K562 (cell line): ENCODE data around the gene HOMEZ.

Experiments used
- CBX5 ChIP-seq: IDR thresholded peaks from 2 replicates; pipeline ENCODE4 v1.6.1; 2014; ENCODE audit warnings: low read depth, borderline replicate concordance
- PHF21A ChIP-seq: fragments of 450-650 bp; IDR thresholded peaks from 2 replicates; pipeline ENCODE4 v1.6.1; 2017; ENCODE audit warnings: low read depth, borderline replicate concordance
- RAD21 ChIP-seq, 2 experiments: fragments of 250-450 bp in 1 of 2; fragments of 450-650 bp in 1 of 2; sonication (Bioruptor Pico) in 1 of 2; formaldehyde crosslinking in 1 of 2; IDR thresholded peaks in 1 of 2; conservative IDR thresholded peaks in 1 of 2; 2 replicates each; pipeline versions ENCODE4 v1.4.0 to v1.8.0; 2020 to 2022; ENCODE audit warnings: mild to moderate bottlenecking in 2 of 2, moderate library complexity in 1 of 2
- ZBED1 ChIP-seq: IDR thresholded peaks from 2 replicates; pipeline ENCODE4 v1.6.1; 2014
- ZNF23 ChIP-seq: fragments of 250-450 bp; sonication (Bioruptor Pico); IDR thresholded peaks from 2 replicates; pipeline ENCODE4 v1.4.0; 2020; ENCODE audit warnings: mild to moderate bottlenecking
- TF ChIP-seq, protein P1 (sequence below): fragments of 250-450 bp; sonication (Bioruptor Pico); IDR thresholded peaks from 2 replicates; pipeline ENCODE4 v1.8.0; 2021; ENCODE audit warnings: borderline replicate concordance, mild to moderate bottlenecking, moderate library complexity; ENCODE audit not compliant: poor library complexity, severe bottlenecking
- TF ChIP-seq, protein P2 (sequence below), 3 experiments: IDR thresholded peaks in 2 of 3; conservative IDR thresholded peaks in 1 of 3; 2 replicates each; pipeline ENCODE4 v1.5.1; 2011 to 2012; ENCODE audit warnings: low read length in 3 of 3, mild to moderate bottlenecking in 3 of 3, control low read depth in 2 of 3, improper control_type of control experiment in 1 of 3, inconsistent platforms in 1 of 3, low read depth in 1 of 3, mixed read lengths in 1 of 3, moderate library complexity in 1 of 3; ENCODE audit not compliant: insufficient read depth in 2 of 3
- TF ChIP-seq, protein P3 (sequence below): fragments of 450-650 bp; IDR thresholded peaks from 2 replicates; pipeline ENCODE4 v1.6.1; 2017; ENCODE audit warnings: antibody characterized with exemption, mild to moderate bottlenecking
- TF ChIP-seq, protein P4 (sequence below): IDR thresholded peaks from 3 replicates; pipeline ENCODE4 v1.6.1; 2011; ENCODE audit warnings: borderline replicate concordance, mild to moderate bottlenecking; ENCODE audit not compliant: insufficient read length, insufficient read depth

DNA sequence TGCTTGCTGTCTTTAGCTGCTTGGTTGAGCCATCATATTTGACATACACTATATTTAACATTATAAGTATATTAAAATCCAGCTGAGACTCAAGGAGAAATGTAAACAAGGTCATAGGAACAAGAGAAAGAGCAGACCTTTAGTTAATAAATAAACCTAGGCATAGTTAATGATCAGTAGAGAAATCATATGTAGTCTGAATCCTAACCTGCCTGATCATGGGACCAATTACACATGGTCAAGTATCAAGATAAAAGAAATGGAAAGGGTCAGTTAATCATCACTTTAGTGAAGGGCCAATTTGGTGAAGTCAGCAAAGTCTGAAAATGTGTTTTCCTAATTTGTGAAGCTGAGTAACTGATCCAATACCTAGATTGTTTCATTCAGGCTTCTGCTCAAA, 40.6 kb downstream of the HOMEZ start:
- TF ChIP-seq ZBED1 = no peak
- TF ChIP-seq, protein P1, sequence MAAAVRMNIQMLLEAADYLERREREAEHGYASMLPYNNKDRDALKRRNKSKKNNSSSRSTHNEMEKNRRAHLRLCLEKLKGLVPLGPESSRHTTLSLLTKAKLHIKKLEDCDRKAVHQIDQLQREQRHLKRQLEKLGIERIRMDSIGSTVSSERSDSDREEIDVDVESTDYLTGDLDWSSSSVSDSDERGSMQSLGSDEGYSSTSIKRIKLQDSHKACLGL (CRISPR knock-in tag) = no peak
- TF ChIP-seq, protein P2, sequence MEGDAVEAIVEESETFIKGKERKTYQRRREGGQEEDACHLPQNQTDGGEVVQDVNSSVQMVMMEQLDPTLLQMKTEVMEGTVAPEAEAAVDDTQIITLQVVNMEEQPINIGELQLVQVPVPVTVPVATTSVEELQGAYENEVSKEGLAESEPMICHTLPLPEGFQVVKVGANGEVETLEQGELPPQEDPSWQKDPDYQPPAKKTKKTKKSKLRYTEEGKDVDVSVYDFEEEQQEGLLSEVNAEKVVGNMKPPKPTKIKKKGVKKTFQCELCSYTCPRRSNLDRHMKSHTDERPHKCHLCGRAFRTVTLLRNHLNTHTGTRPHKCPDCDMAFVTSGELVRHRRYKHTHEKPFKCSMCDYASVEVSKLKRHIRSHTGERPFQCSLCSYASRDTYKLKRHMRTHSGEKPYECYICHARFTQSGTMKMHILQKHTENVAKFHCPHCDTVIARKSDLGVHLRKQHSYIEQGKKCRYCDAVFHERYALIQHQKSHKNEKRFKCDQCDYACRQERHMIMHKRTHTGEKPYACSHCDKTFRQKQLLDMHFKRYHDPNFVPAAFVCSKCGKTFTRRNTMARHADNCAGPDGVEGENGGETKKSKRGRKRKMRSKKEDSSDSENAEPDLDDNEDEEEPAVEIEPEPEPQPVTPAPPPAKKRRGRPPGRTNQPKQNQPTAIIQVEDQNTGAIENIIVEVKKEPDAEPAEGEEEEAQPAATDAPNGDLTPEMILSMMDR (IDR thresholded peaks at IDR 0.05 in 2 of 3, conservative IDR thresholded peaks at IDR 0.05 in 1 of 3; ENCODE audit: insufficient read depth in 2 of 3, low read depth in 1 of 3, low read length in 3 of 3) = no peak
- TF ChIP-seq RAD21 (CRISPR knock-in tag; conservative IDR thresholded peaks at IDR 0.05 in 1 of 2, IDR thresholded peaks at IDR 0.05 in 1 of 2) = no peak
- no peak for TF ChIP-seq ZNF23 (CRISPR knock-in tag)
- TF ChIP-seq, protein P3, sequence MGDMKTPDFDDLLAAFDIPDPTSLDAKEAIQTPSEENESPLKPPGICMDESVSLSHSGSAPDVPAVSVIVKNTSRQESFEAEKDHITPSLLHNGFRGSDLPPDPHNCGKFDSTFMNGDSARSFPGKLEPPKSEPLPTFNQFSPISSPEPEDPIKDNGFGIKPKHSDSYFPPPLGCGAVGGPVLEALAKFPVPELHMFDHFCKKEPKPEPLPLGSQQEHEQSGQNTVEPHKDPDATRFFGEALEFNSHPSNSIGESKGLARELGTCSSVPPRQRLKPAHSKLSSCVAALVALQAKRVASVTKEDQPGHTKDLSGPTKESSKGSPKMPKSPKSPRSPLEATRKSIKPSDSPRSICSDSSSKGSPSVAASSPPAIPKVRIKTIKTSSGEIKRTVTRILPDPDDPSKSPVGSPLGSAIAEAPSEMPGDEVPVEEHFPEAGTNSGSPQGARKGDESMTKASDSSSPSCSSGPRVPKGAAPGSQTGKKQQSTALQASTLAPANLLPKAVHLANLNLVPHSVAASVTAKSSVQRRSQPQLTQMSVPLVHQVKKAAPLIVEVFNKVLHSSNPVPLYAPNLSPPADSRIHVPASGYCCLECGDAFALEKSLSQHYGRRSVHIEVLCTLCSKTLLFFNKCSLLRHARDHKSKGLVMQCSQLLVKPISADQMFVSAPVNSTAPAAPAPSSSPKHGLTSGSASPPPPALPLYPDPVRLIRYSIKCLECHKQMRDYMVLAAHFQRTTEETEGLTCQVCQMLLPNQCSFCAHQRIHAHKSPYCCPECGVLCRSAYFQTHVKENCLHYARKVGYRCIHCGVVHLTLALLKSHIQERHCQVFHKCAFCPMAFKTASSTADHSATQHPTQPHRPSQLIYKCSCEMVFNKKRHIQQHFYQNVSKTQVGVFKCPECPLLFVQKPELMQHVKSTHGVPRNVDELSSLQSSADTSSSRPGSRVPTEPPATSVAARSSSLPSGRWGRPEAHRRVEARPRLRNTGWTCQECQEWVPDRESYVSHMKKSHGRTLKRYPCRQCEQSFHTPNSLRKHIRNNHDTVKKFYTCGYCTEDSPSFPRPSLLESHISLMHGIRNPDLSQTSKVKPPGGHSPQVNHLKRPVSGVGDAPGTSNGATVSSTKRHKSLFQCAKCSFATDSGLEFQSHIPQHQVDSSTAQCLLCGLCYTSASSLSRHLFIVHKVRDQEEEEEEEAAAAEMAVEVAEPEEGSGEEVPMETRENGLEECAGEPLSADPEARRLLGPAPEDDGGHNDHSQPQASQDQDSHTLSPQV = no peak
- no peak for TF ChIP-seq CBX5
- no peak for TF ChIP-seq PHF21A
- TF ChIP-seq, protein P4, sequence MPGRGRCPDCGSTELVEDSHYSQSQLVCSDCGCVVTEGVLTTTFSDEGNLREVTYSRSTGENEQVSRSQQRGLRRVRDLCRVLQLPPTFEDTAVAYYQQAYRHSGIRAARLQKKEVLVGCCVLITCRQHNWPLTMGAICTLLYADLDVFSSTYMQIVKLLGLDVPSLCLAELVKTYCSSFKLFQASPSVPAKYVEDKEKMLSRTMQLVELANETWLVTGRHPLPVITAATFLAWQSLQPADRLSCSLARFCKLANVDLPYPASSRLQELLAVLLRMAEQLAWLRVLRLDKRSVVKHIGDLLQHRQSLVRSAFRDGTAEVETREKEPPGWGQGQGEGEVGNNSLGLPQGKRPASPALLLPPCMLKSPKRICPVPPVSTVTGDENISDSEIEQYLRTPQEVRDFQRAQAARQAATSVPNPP = no peak
